ENCODE measurements around the gene ANKS1B.

GRCh38 chr12:99976762-99977161, 8.0 kb downstream of the ANKS1B start:
- no peak for TF ChIP-seq CTCF (IDR thresholded peaks at IDR 0.05)
- TF ChIP-seq POLR2A (IDR thresholded peaks at IDR 0.05), result no peak

Measured in Peyer's patch (tissue), 4 donors.